AG08395 (cell line): ENCODE data around the gene CFAP410.
"Not testable (repeated sequence)": the region's sequence is repeated elsewhere in the genome, so short reads cannot be mapped to it uniquely, and the experiment has no call there.

Source experiments
- DNase-seq: peaks from one replicate; pipeline ENCODE4 v3.0.0; 2012; ENCODE audit warnings: mixed read lengths, low spot score

The CFAP410 gene

GRCh38 chr21:44368711-44369446 is 29.7 kb upstream of the CFAP410 start:
- no peak for DNase-seq

GRCh38 chr21:44366586-44367211 is 27.5 kb upstream of the CFAP410 start:
- no peak for DNase-seq

GRCh38 chr21:44365967-44366585 is 26.9 kb upstream of the CFAP410 start:
- DNase-seq, result no peak

GRCh38 chr21:44365251-44365966 is 26.2 kb upstream of the CFAP410 start:
- DNase-seq, result no peak

GRCh38 chr21:44364151-44365053 is 25.2 kb upstream of the CFAP410 start:
- DNase-seq, result no peak

- DNase-seq, result no peak
Measured at GRCh38 chr21:44363278-44363677, 24.1 kb upstream of the CFAP410 start.

- DNase-seq, result not testable (repeated sequence)
Measured at GRCh38 chr21:44361903-44362302, 22.7 kb upstream of the CFAP410 start.

GRCh38 chr21:44360159-44360558 is 21.0 kb upstream of the CFAP410 start:
- DNase-seq, result no peak

GRCh38 chr21:44359396-44359795 is 20.2 kb upstream of the CFAP410 start:
- DNase-seq, result no peak

- no peak for DNase-seq
Measured at GRCh38 chr21:44357064-44357837, 18.1 kb upstream of the CFAP410 start.

GRCh38 chr21:44356636-44357035 is 17.4 kb upstream of the CFAP410 start:
- DNase-seq, result no peak

GRCh38 chr21:44356160-44356559 is 17.0 kb upstream of the CFAP410 start:
- no peak for DNase-seq

GRCh38 chr21:44354775-44355771 is 15.9 kb upstream of the CFAP410 start:
- no peak for DNase-seq

GRCh38 chr21:44354001-44354405 is 14.8 kb upstream of the CFAP410 start:
- DNase-seq, result no peak

GRCh38 chr21:44353191-44353970 is 14.2 kb upstream of the CFAP410 start, which contains the start of gene TRPM2:
Gene TRPM2, plus strand, starts transcription at chr21:44353621. Its CDS starts 80 bp downstream, at chr21:44353701.
- DNase-seq, result peak; percentile 30

GRCh38 chr21:44352253-44352860 is 13.2 kb upstream of the CFAP410 start:
- DNase-seq, result no peak

GRCh38 chr21:44351535-44352252 is 12.5 kb upstream of the CFAP410 start:
- DNase-seq, result no peak
